DMS153 treated with DMSO at 0.1 percent for 48 hours (cell line): Measurements from ENCODE around the gene RAB10.
"Not testable (repeated sequence)": the region's sequence is repeated elsewhere in the genome, so short reads cannot be mapped to it uniquely, and the experiment has no call there.

Source experiments
- DNase-seq: peaks from one replicate; lab custom pipeline; 2025; ENCODE audit not compliant: unreplicated experiment; lab: John Stamatoyannopoulos, UW

Gene RAB10

DNA sequence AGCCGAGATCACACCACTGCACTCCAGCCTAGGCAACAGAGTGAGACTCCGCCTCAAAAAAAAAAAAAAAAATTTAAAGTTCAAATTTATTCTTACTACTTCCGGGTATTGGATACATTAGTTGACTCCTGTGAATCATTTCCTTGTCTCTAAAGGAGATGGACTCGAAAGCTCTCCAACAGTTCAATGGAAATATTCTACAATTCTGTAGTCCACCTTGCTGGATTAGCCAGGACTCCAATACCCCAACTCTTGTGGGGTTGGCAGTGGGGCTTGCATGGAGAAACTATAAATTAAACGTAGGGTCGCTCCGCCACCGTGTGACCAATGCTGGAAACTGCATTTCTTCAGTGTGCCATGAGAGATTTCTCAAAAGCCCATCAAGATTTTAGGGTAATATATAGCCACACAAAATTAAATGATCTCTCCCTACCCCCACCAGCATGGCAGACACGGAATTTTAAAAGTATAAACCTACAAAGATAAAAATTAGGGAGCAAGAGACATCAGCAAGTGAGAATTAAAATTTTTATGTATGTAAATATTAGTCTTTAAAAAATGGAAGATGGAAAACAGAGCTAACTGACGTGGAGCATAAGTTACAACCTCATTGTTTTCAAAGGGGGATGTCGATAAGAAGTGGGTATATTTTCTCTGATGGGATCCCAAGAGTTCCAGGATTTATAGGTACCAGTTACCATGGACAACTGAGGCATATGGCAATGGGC is 111.2 kb downstream of the RAB10 start:
- peak; percentile 35 for DNase-seq

- no peak for DNase-seq
These were observed 114.6 kb downstream of the RAB10 start for GRCh38 chr2:26148501-26148900.

GRCh38 chr2:26150243-26150642 is 116.4 kb downstream of the RAB10 start:
- DNase-seq: no peak

GRCh38 chr2:26157580-26157979 is 123.7 kb downstream of the RAB10 start:
- no peak for DNase-seq

DNA sequence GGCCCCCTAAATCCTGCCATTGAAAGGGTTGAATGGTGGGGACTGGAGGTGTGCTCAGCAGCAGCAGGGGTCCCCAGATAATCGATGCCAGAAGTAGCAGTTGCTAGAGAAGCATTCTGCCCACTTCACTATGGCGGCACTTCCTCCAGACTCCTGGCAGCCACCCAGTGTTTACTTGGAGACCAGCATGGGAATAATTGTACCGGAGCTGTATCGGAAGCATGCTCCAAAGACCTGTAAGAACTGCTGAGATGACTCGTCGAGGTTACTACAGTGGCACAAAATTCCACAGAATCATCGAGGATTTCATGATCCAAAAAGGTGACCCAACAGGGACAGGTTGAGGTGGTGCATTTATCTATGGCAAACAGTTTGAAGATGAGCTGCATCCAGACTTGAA is 128.0 kb downstream of the RAB10 start:
- no peak for DNase-seq

- no peak for DNase-seq
These were observed 129.1 kb downstream of the RAB10 start for GRCh38 chr2:26162963-26163362.

- DNase-seq: no peak
These were observed 130.3 kb downstream of the RAB10 start for GRCh38 chr2:26164231-26164630.

GRCh38 chr2:26164641-26165211 is 130.8 kb downstream of the RAB10 start:
- DNase-seq: no peak

- DNase-seq: no peak
These were observed 131.5 kb downstream of the RAB10 start for GRCh38 chr2:26165403-26165802.

DNA sequence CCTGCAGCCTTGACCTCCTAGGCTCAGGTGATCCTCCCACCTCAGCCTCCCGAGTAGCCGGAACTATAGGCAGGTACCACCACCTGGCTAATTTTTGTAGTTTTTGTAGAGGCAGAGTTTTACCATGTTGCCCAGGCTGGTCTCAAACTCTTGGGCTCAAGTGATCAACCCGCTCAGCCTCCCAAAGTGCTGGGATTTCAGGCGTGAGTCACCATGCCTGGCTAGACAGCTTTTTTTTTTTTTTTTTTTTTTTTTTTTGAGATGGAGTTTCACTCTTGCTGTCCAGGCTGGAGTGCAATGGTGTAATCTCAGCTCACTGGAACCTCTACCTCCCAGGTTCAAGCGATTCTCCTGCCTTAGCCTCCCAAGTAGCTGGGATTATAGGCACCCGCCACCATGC is 132.7 kb downstream of the RAB10 start:
- not testable (repeated sequence) for DNase-seq

DNA sequence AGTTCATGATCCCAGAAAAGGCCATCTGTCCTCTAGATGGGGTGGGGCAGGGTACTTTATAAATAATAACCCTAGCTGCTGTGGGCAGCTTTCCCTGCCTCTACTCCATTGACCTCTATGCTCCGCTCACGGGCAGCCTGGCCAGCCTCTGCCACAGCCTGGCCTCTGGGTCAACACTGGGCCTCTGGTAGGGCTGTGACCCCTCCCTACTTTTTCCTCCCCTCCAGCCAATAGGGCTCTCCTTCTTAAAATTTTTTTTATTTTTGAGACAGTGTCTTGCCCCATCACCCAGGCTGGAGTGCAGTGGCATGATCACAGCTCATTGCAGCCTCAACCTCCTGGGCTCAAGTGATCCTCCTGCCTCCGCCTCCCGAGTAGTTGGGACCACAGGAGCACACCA is 134.9 kb downstream of the RAB10 start:
- DNase-seq: no peak

- DNase-seq: no peak
These were observed 135.3 kb downstream of the RAB10 start for GRCh38 chr2:26169226-26169625.

GRCh38 chr2:26169681-26170414 is 136.0 kb downstream of the RAB10 start:
- DNase-seq: no peak

- DNase-seq: no peak
These were observed 136.9 kb downstream of the RAB10 start for GRCh38 chr2:26170795-26171194.

DNA sequence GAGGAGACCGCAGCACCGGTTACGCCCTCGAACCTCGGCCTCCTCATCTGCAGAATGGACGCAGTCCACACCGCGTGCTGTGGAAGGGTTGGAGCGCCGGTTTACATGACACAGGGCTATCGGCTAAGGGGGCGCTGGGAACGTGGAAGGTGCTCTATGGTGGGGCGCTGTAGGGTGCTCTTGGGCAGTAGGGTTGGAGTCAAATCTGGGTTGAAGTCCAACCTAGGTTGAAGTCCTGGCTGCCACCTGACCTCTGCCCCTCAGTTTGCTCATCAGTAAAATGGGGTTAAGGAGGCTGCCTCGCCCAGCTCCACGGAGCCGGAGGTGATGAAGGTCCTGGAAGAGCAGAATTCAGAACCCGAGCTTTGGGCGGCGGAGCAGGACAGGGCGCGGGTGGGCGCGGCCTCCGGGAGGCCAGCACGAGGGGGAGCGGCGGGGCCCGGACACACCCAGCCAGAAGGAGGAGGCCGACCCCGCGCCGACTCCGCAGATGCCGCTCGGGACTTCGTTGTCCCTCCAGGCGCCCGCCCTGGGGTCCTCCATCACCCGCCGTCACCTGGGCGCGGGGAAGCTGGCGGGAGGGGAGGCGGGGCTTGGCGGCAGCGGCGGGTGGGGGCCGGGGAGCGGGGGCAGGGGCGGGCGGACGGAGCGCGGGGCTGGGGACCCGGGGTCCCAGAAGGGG is 138.4 kb downstream of the RAB10 start:
- no peak for DNase-seq

DNA sequence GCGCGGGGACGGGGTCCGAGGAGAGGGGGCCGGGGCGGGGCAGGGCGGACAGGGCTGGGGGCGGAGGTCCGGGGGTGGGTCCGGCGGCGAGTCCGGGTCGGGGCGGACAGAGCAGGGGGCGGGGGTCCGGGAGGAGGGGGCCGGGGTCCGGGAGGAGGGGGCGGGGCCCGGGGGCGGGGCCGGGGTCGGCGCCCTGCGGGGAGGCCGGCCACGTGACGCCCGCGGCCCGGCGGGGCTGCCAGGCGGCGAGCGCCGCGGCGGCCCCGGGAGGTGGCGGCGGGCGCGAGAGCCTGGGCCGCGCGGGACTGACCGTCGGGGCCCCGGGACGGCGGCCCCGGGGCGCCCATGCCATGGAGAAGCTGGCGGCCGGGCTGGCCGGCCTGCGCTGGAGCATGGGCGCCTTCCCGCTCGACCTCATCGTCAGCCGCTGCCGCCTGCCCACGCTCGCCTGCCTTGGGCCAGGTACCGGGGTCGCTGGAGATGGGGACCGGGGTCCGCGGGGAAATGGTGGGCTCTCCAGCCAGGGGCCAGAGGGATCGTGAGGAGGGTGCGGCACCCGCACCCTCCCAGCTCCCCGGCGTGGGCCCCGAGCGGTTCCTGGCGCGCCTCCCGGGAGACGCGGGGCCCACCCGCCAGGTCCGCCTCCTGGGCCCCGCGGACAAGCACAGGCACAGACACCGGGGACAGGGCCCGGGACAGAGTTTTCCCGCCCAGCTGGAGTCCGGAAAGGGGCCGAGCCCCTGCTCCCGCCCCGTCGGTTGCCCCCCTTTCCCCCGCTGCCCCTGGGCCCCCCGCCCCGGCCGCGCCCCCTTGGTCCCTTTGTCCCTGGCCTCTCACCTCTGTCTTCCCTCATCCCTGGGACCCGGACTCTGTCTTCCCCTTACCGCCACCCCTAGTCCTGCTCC is 139.2 kb downstream of the RAB10 start, which contains the start of gene GAREM2:
Gene GAREM2 (plus strand): TSS at position 218 of the 905 bp plus-strand sequence. CDS start 133 bp downstream, at position 351.
- no peak for DNase-seq

GRCh38 chr2:26173776-26174482 is 140.0 kb downstream of the RAB10 start:
- no peak for DNase-seq

GRCh38 chr2:26174691-26175465 is 141.0 kb downstream of the RAB10 start:
- no peak for DNase-seq
